Activated CD8-positive, alpha-beta memory T cell treated with anti-CD3 and anti-CD28 coated beads for 36 hours (primary cell): Measurements from ENCODE around the gene NUDT15. TPM values are rescaled to one million over a fixed set of nuclear protein-coding genes. Genes with fewer than 3 reads are reported as not detected.

Experiments used
- CTCF ChIA-PET: fragments of 350-600 bp; sonication (Branson Sonifier 250); formaldehyde crosslinking; loops from one replicate; lab custom pipeline; 2021; ENCODE audit warnings: antibody characterized with exemption; lab: Charles Lee
- POLR2A ChIA-PET: fragments of 350-600 bp; sonication (Branson Sonifier 250); formaldehyde crosslinking; loops from one replicate; lab custom pipeline; 2021; ENCODE audit warnings: antibody characterized with exemption; lab: Charles Lee
- total RNA-seq, 2 experiments: library from RNA; stranded (reverse); gene quantifications; one replicate each; pipeline ENCODE4 v1.2.3, GENCODE V29; 2021

NUDT15 gene
- total RNA-seq, 2 experiments from 2014 or later, result 23.7 to 24.5 TPM

DNA sequence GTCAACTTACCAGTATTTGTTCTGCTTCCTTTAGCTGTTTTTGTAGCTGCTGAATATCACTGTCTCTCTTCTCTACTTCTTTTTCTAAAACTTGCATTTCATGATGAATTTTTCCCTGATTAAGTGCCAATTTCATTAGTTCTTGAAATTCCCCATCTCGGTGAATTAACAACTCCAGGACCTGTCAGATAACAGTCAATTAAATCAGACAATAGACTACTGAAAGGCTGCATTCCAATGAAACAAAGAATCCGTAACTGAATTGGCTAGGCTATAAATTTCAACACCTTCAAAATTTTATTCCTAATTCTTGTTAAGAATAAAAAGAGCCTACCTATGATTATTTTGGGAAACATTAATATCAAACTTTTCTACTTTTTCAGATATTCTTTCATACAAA, 48.7 kb downstream of the NUDT15 start:
- ChIA-PET CTCF (no interaction called here), POLR2A (no interaction called here)

DNA sequence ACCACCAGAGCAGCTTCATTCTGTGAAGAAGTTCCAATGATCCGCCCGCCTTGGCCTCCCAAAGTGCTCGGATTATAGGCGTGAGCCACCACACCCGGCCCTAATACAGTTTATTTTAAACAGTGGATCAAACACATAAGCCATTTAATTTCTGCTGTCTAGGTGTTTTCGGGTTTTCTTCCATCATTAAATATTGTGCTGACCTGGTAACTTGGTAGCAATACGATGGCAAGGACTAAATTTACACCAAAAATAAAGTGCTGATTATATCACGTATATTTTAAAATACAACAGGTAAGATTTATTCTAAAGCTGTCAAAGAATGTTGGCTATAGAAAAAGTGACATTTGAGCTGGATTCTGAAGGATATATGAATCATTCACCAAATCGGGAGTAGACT, 56.1 kb downstream of the NUDT15 start:
- POLR2A ChIA-PET, result no interaction called here
- CTCF ChIA-PET, result interaction anchor here (0.6 to 2.5 kb wide), 2 partner anchors 56 to 260 kb away, joined by 4 to 19 read pairs; partner anchors contain the start of gene NUDT15

DNA sequence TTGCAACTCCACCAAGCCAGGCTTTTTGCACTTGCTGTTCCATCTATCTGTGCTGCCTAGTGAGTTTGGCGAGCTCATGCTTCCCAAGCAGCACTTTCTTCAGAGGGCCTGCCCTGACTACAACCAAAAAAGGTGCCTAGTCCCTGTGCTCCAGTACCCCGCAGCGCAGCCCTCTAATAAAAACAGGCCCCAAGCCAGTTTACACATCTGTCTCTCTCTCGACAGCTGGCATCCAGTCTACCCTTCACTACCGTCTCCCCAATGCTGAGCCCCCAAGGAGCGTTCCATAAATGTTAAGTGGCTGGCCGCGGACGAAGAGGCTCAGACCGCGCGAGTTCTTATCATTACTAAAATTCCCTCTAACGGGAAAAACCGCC, 56.9 kb downstream of the NUDT15 start:
- POLR2A ChIA-PET, result interaction anchor here (0.8 to 1.2 kb wide), 2 partner anchors 57 to 1299 kb away, joined by 3 read pairs; partner anchors contain the start of gene NUDT15
- CTCF ChIA-PET, result interaction anchor here (0.6 to 2.5 kb wide), 8 partner anchors 16 to 261 kb away, joined by 3 to 19 read pairs (median 3); partner anchors contain the start of gene NUDT15

DNA sequence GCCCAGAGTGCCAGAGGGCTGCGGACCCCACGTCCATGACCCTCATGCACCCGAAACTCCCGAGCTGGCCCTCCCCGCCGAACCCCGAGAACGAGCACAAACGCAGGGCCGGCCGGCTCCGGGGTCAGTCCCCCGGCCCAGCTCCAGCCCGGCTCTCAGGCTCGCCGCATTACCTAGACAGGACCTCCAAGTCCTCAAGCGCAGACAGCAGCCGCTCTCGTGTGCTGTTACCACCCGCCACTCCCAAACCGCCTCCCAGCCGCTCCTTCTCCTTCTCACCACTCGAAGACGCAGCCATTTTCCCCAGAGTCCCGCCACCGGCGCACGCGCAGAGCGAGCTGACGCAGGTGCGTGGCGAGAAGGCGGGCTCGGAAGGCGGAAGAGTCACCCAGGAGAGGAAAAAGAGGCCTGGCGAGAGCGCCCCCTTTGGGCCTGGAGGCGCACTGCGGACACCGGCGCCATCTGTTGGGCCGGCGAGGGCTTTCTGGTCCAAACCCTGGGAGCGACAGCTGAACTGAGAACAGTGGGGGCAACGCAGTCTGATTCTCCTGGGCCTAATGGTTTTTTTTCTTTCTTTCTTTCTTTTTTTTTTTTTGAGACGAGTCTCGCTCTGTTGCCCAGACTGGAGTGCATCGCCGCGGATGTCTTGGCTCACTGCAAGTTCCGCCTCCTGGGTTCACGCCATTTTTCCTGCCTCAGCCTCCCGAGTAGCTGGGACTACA, 57.4 kb downstream of the NUDT15 start, which contains the start of gene MED4:
TSS of gene MED4 (minus strand) at position 324 of the 722 bp plus-strand sequence. CDS start at position 298, 26 bp downstream.
- POLR2A ChIA-PET, result interaction anchor here (0.5 to 1.2 kb wide), 6 partner anchors 51 to 1299 kb away, joined by 3 to 5 read pairs (median 4); partner anchors contain the start of gene NUDT15
- CTCF ChIA-PET, result interaction anchor here (0.6 to 2.5 kb wide), 11 partner anchors 9 to 208 kb away, joined by 3 to 19 read pairs (median 3); partner anchors contain the start of genes NUDT15 and RB1

DNA sequence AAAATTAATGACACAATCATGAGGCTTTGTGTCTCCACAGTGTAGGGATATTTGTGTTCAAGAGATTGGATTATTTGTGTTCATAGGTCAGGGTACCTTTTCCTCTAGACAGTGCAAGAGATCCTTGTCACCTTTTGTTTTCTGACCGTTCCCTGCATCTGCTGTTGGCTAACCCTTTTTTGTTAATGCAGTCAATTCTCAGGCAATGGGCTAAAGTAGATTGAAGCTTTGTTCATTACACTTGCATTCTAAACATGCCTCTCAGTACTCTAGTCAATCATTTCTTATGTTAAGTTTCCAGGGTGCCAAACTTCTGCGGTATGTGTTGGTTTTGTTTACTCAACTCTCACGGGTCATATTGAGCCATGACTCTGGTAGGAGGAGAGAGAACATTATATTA, 59.1 kb downstream of the NUDT15 start:
- POLR2A ChIA-PET, result no interaction called here
- CTCF ChIA-PET, result no interaction called here

Other genes starting within 250 kb of the NUDT15 start
- 10 to 100 TPM; 48.2 to 50.7 TPM for gene SUCLA2, start 36.5 kb upstream of the NUDT15 start, total RNA-seq
- gene MED4, start 57.4 kb downstream of the NUDT15 start, total RNA-seq, result 10 to 100 TPM; 55.4 to 58.7 TPM
- 10 to 100 TPM; 76.7 to 77.5 TPM for gene ITM2B, start 195.5 kb downstream of the NUDT15 start, total RNA-seq